Body of pancreas (tissue), 4 donors: ENCODE measurements around the gene TNS3. TPM values are rescaled to one million over a fixed set of nuclear protein-coding genes. Genes with fewer than 3 reads are reported as not detected.

ENCODE experiments used
- ATAC-seq: fragments of 150-250 bp; one replicate; pipeline ENCODE4 v1.9.1; 2016
- DNase-seq, 4 donors: peaks; one replicate each; pipeline ENCODE4 v3.0.0-alpha.2; 2019
- H3K27ac ChIP-seq, 4 donors: fragments of 200-600 bp; sonication (generic); 1 replicate in 3 of 4; 2 replicates in 1 of 4; pipeline versions ENCODE4 v1.5.1 to v1.6.1; 2016 to 2019; ENCODE audit warnings: mild to moderate bottlenecking in 1 of 4, mixed read lengths in 1 of 4, moderate library complexity in 1 of 4
- H3K27me3 ChIP-seq, 2 donors: fragments of 200-600 bp; sonication (generic); one replicate each; pipeline ENCODE4 v1.6.0; 2016; ENCODE audit warnings: mild to moderate bottlenecking in 1 of 2
- H3K36me3 ChIP-seq, 2 donors: fragments of 200-600 bp; sonication (generic); replicated peaks in 1 of 2; 2 replicates each; pipeline ENCODE4 v1.5.1; 2016; ENCODE audit warnings: low read depth in 2 of 2; ENCODE audit not compliant: insufficient read depth in 1 of 2
- H3K4me1 ChIP-seq: fragments of 200-600 bp; sonication (generic); one replicate; pipeline ENCODE4 v1.6.0; 2016
- H3K4me3 ChIP-seq, 2 donors: fragments of 200-600 bp; sonication (generic); 1 replicate in 1 of 2; 2 replicates in 1 of 2; pipeline ENCODE4 v1.5.1; 2016 to 2019
- H3K9me3 ChIP-seq, 3 donors: fragments of 200-600 bp; sonication (generic); 1 replicate in 2 of 3; 2 replicates in 1 of 3; pipeline ENCODE4 v1.5.1; 2016
- CTCF ChIP-seq, 7 experiments: fragments of 450-650 bp in 4 of 7; fragments of 200-600 bp in 3 of 7; sonication (generic) in 3 of 7; IDR thresholded peaks; one replicate each; pipeline ENCODE4 v1.5.1; 2016 to 2019; ENCODE audit warnings: antibody characterized with exemption in 7 of 7
- POLR2A ChIP-seq, 3 donors: fragments of 450-650 bp; IDR thresholded peaks; one replicate each; pipeline ENCODE4 v1.6.1; 2016; ENCODE audit warnings: antibody characterized with exemption in 3 of 3, mild to moderate bottlenecking in 2 of 3
- WGBS, 2 donors: methylation state at CpG; one replicate each; pipeline ENCODE4 v1.1.5; 2017; 5-methylcytosine and 5-hydroxymethylcytosine counted together
- intact Hi-C: fragments of 100-400 bp; cut with DNase I; formaldehyde crosslinking; loops from one replicate; pipeline ENCODE4 v1.15.1; 2023
- total RNA-seq, 2 donors: library from RNA; depleted of rRNA; stranded (reverse); fragments of >200 nt; gene quantifications; one replicate each; pipeline ENCODE4 v1.1.0, GENCODE V29; 2016

The TNS3 gene
- total RNA-seq, 2 donors from 2014 or later: 100 to 265 TPM

- no peak overlapping the region for H3K27ac ChIP-seq
- no peaks in the 10 kb centered on the region for H3K27me3 ChIP-seq
- H3K36me3 ChIP-seq: no peaks in the 10 kb centered on the region
- H3K9me3 ChIP-seq: no peaks in the 10 kb centered on the region
- H3K4me1 ChIP-seq: peaks cover 38% of the 10 kb centered on the region
- DNase-seq (no peak), ATAC-seq (no peak)
- no peak overlapping the region for H3K4me3 ChIP-seq
- WGBS, 2 donors: 81 to 82% methylated on average over 3 of the region's 3 CpGs
- TF ChIP-seq CTCF (IDR thresholded peaks at IDR 0.05): no peak
- TF ChIP-seq POLR2A (IDR thresholded peaks at IDR 0.05): no peak
- intact Hi-C loops: no loop called here
Measured at GRCh38 chr7:47561715-47562446, 20.0 kb downstream of the TNS3 start.

DNA sequence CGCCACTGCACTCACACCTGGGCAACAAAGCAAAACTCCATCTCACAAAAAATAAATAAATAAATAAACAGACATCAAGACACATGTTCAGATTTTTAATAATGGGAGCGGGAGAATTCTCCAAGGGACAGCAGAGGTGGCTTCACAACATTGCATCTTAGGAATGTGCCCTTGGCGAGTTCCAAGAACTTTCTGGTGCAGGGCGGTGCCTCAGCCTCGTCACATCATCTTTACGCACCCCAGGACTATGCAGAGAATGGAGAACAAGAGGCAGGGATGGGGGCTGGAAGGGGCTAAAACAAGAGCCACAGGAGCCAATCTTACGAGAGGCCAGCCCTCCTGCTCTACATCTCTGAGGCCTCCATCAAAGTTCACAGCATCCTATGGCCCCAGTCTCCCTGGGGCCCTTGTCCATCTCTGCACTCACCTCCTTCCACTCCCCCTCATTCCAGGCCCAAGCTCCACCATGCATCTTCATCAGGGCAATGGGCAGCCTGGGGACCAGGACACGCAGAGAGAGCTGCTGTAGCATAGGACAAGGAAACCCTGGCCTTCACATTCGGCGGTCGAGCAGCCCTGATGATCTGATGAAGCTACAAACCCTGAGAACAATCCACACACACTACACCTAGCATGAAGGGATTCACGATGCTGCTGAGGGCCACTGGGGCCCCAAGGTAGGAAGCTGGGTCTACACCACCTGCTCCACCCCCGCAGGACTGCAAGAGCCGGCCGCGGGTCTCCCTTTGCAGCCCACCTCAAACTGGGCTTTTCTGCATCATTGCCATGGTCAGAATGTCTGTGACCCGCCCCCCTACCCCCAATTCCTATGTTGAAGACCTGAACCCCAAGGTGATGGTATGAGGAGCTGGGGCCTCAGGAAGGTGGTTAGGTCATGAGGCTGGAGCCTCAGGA lies 22.3 kb downstream of the TNS3 start:
- peaks cover 27% of the 10 kb centered on the region for H3K4me1 ChIP-seq
- WGBS, 2 donors: 93 to 96% methylated on average over 12 to 17 of the region's 17 CpGs
- DNase-seq (no peak), ATAC-seq (no peak)
- H3K27ac ChIP-seq: no peak overlapping the region
- no peak overlapping the region for H3K4me3 ChIP-seq
- no peaks in the 10 kb centered on the region for H3K36me3 ChIP-seq
- no peak for TF ChIP-seq CTCF (IDR thresholded peaks at IDR 0.05)
- TF ChIP-seq POLR2A (IDR thresholded peaks at IDR 0.05): no peak
- no peaks in the 10 kb centered on the region for H3K9me3 ChIP-seq
- no peaks in the 10 kb centered on the region for H3K27me3 ChIP-seq
- intact Hi-C loops: no loop called here

DNA sequence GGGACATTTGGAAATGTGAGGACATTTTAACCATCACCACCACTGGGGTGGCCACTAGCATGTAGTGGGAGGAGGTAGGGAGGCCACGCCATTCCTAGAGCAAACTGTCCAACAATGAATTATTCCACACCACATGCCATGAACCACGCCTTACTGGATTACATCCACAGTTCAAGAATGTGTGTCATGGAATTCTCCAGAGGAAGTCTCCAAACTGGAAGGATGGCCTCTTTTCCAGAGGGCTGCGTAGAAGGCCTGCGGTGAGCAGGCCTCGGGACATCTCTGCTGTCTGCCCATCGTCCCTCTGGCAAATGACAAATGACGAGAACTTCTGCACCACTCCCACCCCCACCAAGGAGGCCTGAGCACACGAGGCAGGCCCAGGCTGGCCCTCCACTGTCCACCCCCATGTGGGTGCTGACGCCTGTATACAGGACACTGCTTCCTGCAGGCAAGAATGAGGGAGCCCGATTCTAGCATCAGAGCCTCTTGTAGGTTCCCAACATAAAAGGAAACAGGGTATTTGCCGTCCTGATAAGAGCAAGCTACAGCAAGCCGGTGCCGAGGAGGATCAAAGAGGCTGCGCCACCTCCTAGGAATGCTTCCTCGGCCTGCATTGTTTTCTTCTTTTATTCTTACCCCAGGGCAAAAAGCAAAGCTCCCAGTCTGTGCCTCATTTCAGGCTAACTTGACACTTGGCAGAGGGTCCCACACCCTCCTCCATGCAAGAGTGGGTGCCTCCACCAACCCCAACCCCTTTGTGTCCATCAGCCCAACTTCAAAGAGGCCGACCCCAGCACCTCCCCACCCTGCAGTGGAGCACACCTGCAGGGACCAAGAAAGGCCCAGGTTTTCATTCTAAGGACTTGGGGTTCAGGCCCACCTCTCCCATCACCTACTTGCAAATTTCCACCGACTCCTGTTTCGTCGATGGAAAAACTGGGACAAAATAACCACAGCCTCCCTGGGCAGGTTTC lies 23.9 kb downstream of the TNS3 start:
- H3K4me1 ChIP-seq: peaks cover 19% of the 10 kb centered on the region
- TF ChIP-seq POLR2A (IDR thresholded peaks at IDR 0.05) (no peak), CTCF (IDR thresholded peaks at IDR 0.05) (no peak)
- H3K4me3 ChIP-seq: no peak overlapping the region
- intact Hi-C loops: no loop called here
- ATAC-seq (peak; percentile 42), DNase-seq (no peak)
- H3K36me3 ChIP-seq: no peaks in the 10 kb centered on the region
- H3K9me3 ChIP-seq: no peaks in the 10 kb centered on the region
- no peaks in the 10 kb centered on the region for H3K27me3 ChIP-seq
- 83 to 89% methylated on average over 18 to 19 of the region's 19 CpGs for WGBS, 2 donors
- no peak overlapping the region for H3K27ac ChIP-seq

DNA sequence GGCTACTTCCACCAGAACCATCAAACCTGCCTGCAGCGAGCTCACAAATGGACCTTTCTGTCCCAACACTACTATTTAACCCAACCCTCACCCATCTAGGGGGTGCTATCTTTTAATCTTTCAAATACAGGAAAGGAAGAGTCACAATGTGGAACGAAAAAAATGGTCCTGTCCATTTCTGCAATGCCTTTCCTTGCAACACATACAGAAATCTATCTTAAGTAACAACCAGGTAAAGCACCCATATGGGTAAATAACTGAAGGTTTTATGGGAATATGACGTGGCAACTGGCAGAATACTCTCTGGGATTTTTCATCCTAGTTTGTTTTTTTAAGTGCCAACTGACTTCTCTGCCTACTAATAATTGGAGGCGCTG lies 24.6 kb downstream of the TNS3 start:
- DNase-seq: no peak
- no peak overlapping the region for H3K27ac ChIP-seq
- ATAC-seq: no peak
- peaks cover 19% of the 10 kb centered on the region for H3K4me1 ChIP-seq
- TF ChIP-seq CTCF (IDR thresholded peaks at IDR 0.05) (no peak), POLR2A (IDR thresholded peaks at IDR 0.05) (no peak)
- H3K9me3 ChIP-seq: no peaks in the 10 kb centered on the region
- no peaks in the 10 kb centered on the region for H3K27me3 ChIP-seq
- intact Hi-C loops: no loop called here
- 84 to 90% methylated on average over 4 of the region's 4 CpGs for WGBS, 2 donors
- H3K36me3 ChIP-seq: no peaks in the 10 kb centered on the region
- no peak overlapping the region for H3K4me3 ChIP-seq
